C4-2B (cell line): ENCODE measurements around the gene IPO9.

Experiments used
- CTCF ChIP-seq: fragments of 450-650 bp; conservative IDR thresholded peaks from 2 replicates; pipeline ENCODE4 v1.5.1; 2017; ENCODE audit warnings: mild to moderate bottlenecking
- ZFX ChIP-seq: fragments of 450-650 bp; IDR thresholded peaks from 2 replicates; pipeline ENCODE4 v1.6.1; 2017

GRCh38 chr1:201849372-201850052 lies 20.6 kb downstream of the IPO9 start:
- no peak for TF ChIP-seq CTCF
- no peak for TF ChIP-seq ZFX
